ENCODE data around the gene ZNF726. TPM values are rescaled to one million over a fixed set of nuclear protein-coding genes. Genes with fewer than 3 reads are reported as not detected.

ZNF726 gene
- 0.80 TPM in 1 of 2 replicates, not detected in the other for total RNA-seq (2021)
- percentile 29 among the genes with signal in this experiment for Bru-seq, nascent RNA
- percentile 27 among the genes with signal in this experiment for BruChase-seq, experiment 1, labeled RNA remaining after a 2-hour chase
- BruChase-seq, experiment 2, labeled RNA remaining after a 6-hour chase: percentile 31 among the genes with signal in this experiment
- long read RNA-seq, partial matches to known transcripts: 0 of 1 reads
- long read RNA-seq, other reads (novel, unspliced or antisense): 0 of 1 reads

DNA sequence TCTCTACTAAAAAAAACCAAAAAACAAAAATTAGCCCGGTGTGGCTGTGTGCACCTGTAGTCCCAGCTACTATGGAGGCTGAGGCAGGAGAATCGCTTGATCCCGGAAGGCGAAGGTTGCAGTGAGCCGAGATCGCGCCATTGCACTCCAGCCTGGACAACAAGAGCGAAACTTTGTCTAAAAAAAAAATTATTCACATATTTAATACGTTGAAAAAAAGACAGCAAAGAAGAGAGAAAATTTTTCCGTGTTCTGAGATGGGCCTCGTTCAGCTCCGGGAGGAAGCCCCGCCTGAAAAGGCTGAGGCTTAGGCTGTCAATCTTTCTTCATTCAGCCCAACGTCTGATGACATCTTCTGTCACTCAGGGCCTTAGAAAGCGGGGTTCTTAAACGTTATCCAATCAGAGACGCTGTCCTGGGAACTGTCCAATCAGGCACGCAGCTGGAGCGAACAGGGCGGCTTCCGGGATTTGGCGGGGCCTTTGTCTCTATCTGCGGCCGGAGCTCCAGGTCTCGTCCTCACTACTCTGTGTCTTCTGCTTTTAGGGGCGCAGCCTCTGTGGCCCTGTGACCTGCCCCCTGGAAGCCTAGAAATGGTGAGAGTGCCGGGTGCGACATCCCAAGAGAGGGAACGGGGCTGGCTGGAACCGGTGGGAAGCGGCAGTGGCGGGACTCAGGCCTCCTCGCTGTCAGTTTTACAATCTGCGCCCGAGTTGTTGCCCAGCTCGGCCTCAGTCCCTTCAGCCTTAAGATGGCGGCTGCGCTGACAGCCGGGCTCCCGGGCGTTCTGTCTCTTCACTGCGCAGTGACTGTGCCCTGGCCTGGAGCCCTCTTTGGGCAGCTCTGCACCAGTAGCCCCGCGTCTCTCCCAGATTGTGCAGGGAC, at the start of gene ZNF726:
Gene ZNF726 (plus strand): TSS at position 485 of the 885 bp plus-strand sequence. CDS start 109 bp downstream, at position 594.
- no peak for TF ChIP-seq EZH2 (IDR thresholded peaks at IDR 0.05; ENCODE audit: borderline replicate concordance, low read depth, low read length, poor library complexity, severe bottlenecking)
- TF ChIP-seq, protein P1, sequence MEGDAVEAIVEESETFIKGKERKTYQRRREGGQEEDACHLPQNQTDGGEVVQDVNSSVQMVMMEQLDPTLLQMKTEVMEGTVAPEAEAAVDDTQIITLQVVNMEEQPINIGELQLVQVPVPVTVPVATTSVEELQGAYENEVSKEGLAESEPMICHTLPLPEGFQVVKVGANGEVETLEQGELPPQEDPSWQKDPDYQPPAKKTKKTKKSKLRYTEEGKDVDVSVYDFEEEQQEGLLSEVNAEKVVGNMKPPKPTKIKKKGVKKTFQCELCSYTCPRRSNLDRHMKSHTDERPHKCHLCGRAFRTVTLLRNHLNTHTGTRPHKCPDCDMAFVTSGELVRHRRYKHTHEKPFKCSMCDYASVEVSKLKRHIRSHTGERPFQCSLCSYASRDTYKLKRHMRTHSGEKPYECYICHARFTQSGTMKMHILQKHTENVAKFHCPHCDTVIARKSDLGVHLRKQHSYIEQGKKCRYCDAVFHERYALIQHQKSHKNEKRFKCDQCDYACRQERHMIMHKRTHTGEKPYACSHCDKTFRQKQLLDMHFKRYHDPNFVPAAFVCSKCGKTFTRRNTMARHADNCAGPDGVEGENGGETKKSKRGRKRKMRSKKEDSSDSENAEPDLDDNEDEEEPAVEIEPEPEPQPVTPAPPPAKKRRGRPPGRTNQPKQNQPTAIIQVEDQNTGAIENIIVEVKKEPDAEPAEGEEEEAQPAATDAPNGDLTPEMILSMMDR (conservative IDR thresholded peaks at IDR 0.05; ENCODE audit: low read depth, low read length): no peak
- POLR2A ChIA-PET (ENCODE audit: low non-redundant PET): no interaction called here
- no peak within 1 kb of the TSS for H3K27ac ChIP-seq (ENCODE audit: low read depth, low read length, poor library complexity, severe bottlenecking)
- no TSS peak for BruUV-seq (replicated peaks)
- H3K4me3 ChIP-seq (ENCODE audit: low read depth, low read length, poor library complexity, severe bottlenecking): no peak within 1 kb of the TSS
- CTCF ChIA-PET: no interaction called here
- intact Hi-C loops (cut with micrococcal nuclease; ENCODE audit: unreplicated experiment): no loop called here
- peak; percentile 1 for DNase-seq (ENCODE audit: low spot score)
- no peaks in the 10 kb centered on the region for H3K36me3 ChIP-seq (ENCODE audit: insufficient read depth, low read length, poor library complexity, severe bottlenecking)
- H3K9me3 ChIP-seq (ENCODE audit: low read depth, low read length, poor library complexity, severe bottlenecking): peaks cover 60% of the 10 kb centered on the region
- no peaks in the 10 kb centered on the region for H3K4me1 ChIP-seq (ENCODE audit: insufficient read depth, low read length, poor library complexity, severe bottlenecking)
- H3K27me3 ChIP-seq (replicated peaks; ENCODE audit: insufficient read depth, low read depth, low read length, poor library complexity): no peaks in the 10 kb centered on the region

DNA sequence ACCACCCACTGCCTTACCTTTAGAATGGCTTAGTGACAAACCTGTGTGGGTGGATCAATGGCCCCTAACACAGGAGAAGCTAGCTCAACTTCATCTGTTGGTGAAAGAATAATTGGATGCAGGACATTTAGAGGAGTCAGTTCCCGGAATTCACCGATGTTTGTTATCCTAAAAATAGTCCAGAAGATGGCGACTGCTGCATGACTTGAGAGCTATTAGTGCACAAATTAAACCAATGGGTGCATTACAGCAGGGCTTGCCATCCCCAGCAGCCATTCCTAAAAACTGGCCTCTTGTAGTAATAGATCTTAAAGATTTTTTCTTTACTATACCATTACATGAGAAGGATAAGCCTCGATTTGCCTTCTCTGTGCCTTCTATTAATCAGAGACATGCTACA, 46.8 kb upstream of the ZNF726 start:
- H3K36me3 ChIP-seq (ENCODE audit: insufficient read depth, low read length, poor library complexity, severe bottlenecking): no peaks in the 10 kb centered on the region
- no peak for DNase-seq (ENCODE audit: low spot score)
- peaks cover 28% of the 10 kb centered on the region for H3K9me3 ChIP-seq (ENCODE audit: low read depth, low read length, poor library complexity, severe bottlenecking)
- ChIA-PET POLR2A (ENCODE audit: low non-redundant PET) (no interaction called here), CTCF (no interaction called here)
- TF ChIP-seq EZH2 (IDR thresholded peaks at IDR 0.05; ENCODE audit: borderline replicate concordance, low read depth, low read length, poor library complexity, severe bottlenecking): no peak
- TF ChIP-seq, protein P1 (conservative IDR thresholded peaks at IDR 0.05; ENCODE audit: low read depth, low read length): no peak
- no peaks in the 10 kb centered on the region for H3K4me1 ChIP-seq (ENCODE audit: insufficient read depth, low read length, poor library complexity, severe bottlenecking)
- H3K4me3 ChIP-seq (ENCODE audit: low read depth, low read length, poor library complexity, severe bottlenecking): no peak overlapping the region
- H3K27me3 ChIP-seq (replicated peaks; ENCODE audit: insufficient read depth, low read depth, low read length, poor library complexity): no peaks in the 10 kb centered on the region
- intact Hi-C loops (cut with micrococcal nuclease; ENCODE audit: unreplicated experiment): no loop called here
- no peak overlapping the region for H3K27ac ChIP-seq (ENCODE audit: low read depth, low read length, poor library complexity, severe bottlenecking)
- no TSS peak for BruUV-seq (replicated peaks)

DNA sequence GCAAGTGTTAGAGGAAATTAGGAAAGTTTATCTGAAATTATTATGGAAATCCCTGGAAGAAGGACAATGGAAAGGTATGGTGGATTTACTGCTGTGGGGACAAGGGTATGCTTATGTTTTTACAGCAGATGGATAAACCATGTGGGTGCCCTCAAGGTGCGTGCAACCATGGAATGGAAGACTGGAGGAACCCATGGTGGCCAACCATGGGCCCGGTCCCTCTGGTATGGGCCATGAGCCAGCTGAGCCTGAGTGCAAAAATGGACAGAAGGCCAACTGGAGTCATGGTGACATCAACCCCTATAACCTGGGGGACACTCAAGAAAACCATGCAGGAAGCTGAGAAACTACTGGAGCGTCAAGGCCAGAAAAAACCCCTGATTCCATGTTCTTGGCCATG, 46.1 kb upstream of the ZNF726 start:
- Histone ChIP-seq H3K4me3 (ENCODE audit: low read depth, low read length, poor library complexity, severe bottlenecking) (no peak overlapping the region), H3K36me3 (ENCODE audit: insufficient read depth, low read length, poor library complexity, severe bottlenecking) (no peaks in the 10 kb centered on the region), H3K27me3 (replicated peaks; ENCODE audit: insufficient read depth, low read depth, low read length, poor library complexity) (no peaks in the 10 kb centered on the region), H3K9me3 (ENCODE audit: low read depth, low read length, poor library complexity, severe bottlenecking) (peaks cover 22% of the 10 kb centered on the region), H3K4me1 (ENCODE audit: insufficient read depth, low read length, poor library complexity, severe bottlenecking) (no peaks in the 10 kb centered on the region), H3K27ac (ENCODE audit: low read depth, low read length, poor library complexity, severe bottlenecking) (no peak overlapping the region)
- CTCF ChIA-PET: no interaction called here
- POLR2A ChIA-PET (ENCODE audit: low non-redundant PET): no interaction called here
- no peak for TF ChIP-seq EZH2 (IDR thresholded peaks at IDR 0.05; ENCODE audit: borderline replicate concordance, low read depth, low read length, poor library complexity, severe bottlenecking)
- TF ChIP-seq, protein P1 (conservative IDR thresholded peaks at IDR 0.05; ENCODE audit: low read depth, low read length): no peak
- intact Hi-C loops (cut with micrococcal nuclease; ENCODE audit: unreplicated experiment): no loop called here
- BruUV-seq (replicated peaks): no TSS peak
- no peak for DNase-seq (ENCODE audit: low spot score)

Measured in A673 (cell line).